HepG2 (cell line): ENCODE results near the gene PAK2. TPM values are rescaled to one million over a fixed set of nuclear protein-coding genes. Genes with fewer than 3 reads are reported as not detected.

ENCODE experiments used
- POGZ ChIP-seq: sonication (generic); formaldehyde crosslinking; IDR thresholded peaks from 2 replicates; pipeline ENCODE4 v1.4.0; 2020; ENCODE audit warnings: mild to moderate bottlenecking, missing genetic modification reagents
- POLR2A ChIP-seq, 2 experiments: IDR thresholded peaks; 2 replicates each; pipeline ENCODE4 v1.6.1; 2011; ENCODE audit warnings: low read depth in 2 of 2, low read length in 2 of 2, mild to moderate bottlenecking in 1 of 2, moderate library complexity in 1 of 2; ENCODE audit not compliant: insufficient read depth in 1 of 2
- ZBED4 ChIP-seq: sonication (generic); formaldehyde crosslinking; IDR thresholded peaks from 2 replicates; pipeline ENCODE4 v1.4.0; 2020; ENCODE audit warnings: missing genetic modification reagents, borderline replicate concordance
- ZMAT5 ChIP-seq: sonication (generic); formaldehyde crosslinking; IDR thresholded peaks from 2 replicates; pipeline ENCODE4 v1.5.0; 2020; ENCODE audit warnings: mild to moderate bottlenecking, low read depth, missing genetic modification reagents, borderline replicate concordance
- ZNF30 ChIP-seq: sonication (generic); formaldehyde crosslinking; IDR thresholded peaks from 2 replicates; pipeline ENCODE4 v1.5.0; 2020; ENCODE audit warnings: mild to moderate bottlenecking, missing genetic modification reagents
- ZNF484 ChIP-seq: sonication (generic); formaldehyde crosslinking; IDR thresholded peaks from 2 replicates; pipeline ENCODE4 v1.5.1; 2020; ENCODE audit warnings: mild to moderate bottlenecking, low read depth, missing genetic modification reagents, borderline replicate concordance
- ZNF543 ChIP-seq: sonication (generic); formaldehyde crosslinking; IDR thresholded peaks from 2 replicates; pipeline ENCODE4 v1.4.0; 2020; ENCODE audit warnings: mild to moderate bottlenecking, missing genetic modification reagents
- ZNF746 ChIP-seq: sonication (generic); formaldehyde crosslinking; IDR thresholded peaks from 2 replicates; pipeline ENCODE4 v1.8.0; 2022; ENCODE audit warnings: mild to moderate bottlenecking, missing genetic modification reagents
- ZNF816 ChIP-seq: sonication (generic); formaldehyde crosslinking; IDR thresholded peaks from 2 replicates; pipeline ENCODE4 v1.8.0; 2022; ENCODE audit warnings: missing genetic modification reagents, mild to moderate bottlenecking, borderline replicate concordance
- polyA plus RNA-seq, 8 experiments: library from polyadenylated mRNA; depleted of rRNA in 3 of 8; stranded (reverse) in 7 of 8; unstranded in 1 of 8; fragments of >200 nt; fragmentation: Illumina TruSeq in 4 of 8; extraction: Trizol in 4 of 8; gene quantifications; 2 replicates each; pipeline versions ENCODE4 v1.2.1 to v1.2.3, GENCODE V29; 2011 to 2016; ENCODE audit warnings: low read depth in 4 of 8, missing spikeins in 1 of 8, mixed read lengths in 1 of 8; ENCODE audit not compliant: insufficient read depth in 1 of 8
- total RNA-seq, 5 experiments: library from RNA; depleted of rRNA; stranded (reverse); fragments of >200 nt; fragmentation: Illumina TruSeq; extraction: Trizol; gene quantifications; 2 replicates each; pipeline ENCODE4 v1.2.3, GENCODE V29; 2016; ENCODE audit warnings: low read depth in 1 of 5
- TF ChIP-seq, protein P1 (sequence below): sonication (generic); formaldehyde crosslinking; IDR thresholded peaks from 2 replicates; pipeline ENCODE4 v1.4.0; 2020; ENCODE audit warnings: mild to moderate bottlenecking, missing genetic modification reagents, borderline replicate concordance
- TF ChIP-seq, protein P2 (sequence below): sonication (generic); formaldehyde crosslinking; IDR thresholded peaks from 2 replicates; pipeline ENCODE4 v1.4.0; 2020; ENCODE audit warnings: missing genetic modification reagents
- TF ChIP-seq, protein P3 (sequence below): sonication (generic); formaldehyde crosslinking; IDR thresholded peaks from 2 replicates; pipeline ENCODE4 v1.5.0; 2020; ENCODE audit warnings: mild to moderate bottlenecking, missing genetic modification reagents

The PAK2 gene
- total and polyA plus RNA-seq, 2 of the 13 experiments (the other 11 are each of a cell fraction or from before 2014, with no cell fraction given) = 23.0 to 24.7 TPM

DNA sequence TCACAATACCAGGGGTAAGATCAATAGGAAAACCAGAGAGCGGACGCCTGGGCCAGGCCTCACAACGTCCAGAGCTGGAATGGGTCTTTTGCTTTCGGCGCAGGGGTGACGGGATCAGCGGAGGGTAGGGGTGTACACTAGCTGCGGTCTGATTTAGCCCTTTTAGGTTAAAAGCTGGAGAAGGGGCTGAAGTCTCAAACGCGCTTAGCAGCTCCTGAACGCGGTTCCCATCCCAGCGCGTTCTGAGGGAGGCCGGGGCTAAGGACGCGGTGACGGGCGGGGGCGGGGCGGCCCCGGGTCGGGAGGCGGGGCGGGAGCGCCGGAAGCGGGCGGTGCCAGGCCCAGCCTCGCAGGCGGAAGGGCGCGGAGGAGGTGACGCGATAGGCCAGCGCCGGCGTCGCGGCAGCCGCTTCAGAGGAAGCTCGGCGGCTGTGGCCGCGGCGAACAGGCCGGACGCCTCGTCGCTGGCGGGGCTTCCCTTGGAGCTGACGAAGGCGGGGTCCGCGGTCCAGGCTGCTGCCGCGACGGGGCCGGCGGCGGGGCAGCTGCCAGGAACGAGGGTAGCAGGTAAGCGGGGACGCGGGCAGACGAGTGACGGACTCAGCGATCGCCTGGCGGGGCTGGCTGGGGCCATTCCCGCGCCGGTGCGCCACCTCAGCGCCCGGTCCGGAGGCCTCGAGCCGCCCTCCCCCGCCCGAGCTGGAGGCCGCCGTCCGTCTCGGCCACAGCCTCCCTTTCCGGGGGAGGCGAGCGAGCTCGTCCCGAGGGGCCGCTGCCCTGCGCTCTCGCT, 128.0 kb downstream of the PAK2 start, which contains the start of gene SENP5 (continued):
- TF ChIP-seq POLR2A (IDR thresholded peaks at IDR 0.05; ENCODE audit: insufficient read depth in 1 of 2, low read depth in 2 of 2, low read length in 2 of 2) (peak; percentile 94), ZBED4 (CRISPR knock-in tag) (no peak), POGZ (CRISPR knock-in tag) (peak; percentile 68; the same call in 1 of the 2 replicates), ZNF543 (CRISPR knock-in tag) (peak; percentile 53), ZNF746 (CRISPR knock-in tag) (no peak), ZNF484 (CRISPR knock-in tag) (no peak), ZNF816 (CRISPR knock-in tag) (0 out of 2 replicates have a peak, but pooled peaks have one; percentile 22), ZNF30 (no peak), ZMAT5 (CRISPR knock-in tag) (no peak)
- TF ChIP-seq, protein P1, sequence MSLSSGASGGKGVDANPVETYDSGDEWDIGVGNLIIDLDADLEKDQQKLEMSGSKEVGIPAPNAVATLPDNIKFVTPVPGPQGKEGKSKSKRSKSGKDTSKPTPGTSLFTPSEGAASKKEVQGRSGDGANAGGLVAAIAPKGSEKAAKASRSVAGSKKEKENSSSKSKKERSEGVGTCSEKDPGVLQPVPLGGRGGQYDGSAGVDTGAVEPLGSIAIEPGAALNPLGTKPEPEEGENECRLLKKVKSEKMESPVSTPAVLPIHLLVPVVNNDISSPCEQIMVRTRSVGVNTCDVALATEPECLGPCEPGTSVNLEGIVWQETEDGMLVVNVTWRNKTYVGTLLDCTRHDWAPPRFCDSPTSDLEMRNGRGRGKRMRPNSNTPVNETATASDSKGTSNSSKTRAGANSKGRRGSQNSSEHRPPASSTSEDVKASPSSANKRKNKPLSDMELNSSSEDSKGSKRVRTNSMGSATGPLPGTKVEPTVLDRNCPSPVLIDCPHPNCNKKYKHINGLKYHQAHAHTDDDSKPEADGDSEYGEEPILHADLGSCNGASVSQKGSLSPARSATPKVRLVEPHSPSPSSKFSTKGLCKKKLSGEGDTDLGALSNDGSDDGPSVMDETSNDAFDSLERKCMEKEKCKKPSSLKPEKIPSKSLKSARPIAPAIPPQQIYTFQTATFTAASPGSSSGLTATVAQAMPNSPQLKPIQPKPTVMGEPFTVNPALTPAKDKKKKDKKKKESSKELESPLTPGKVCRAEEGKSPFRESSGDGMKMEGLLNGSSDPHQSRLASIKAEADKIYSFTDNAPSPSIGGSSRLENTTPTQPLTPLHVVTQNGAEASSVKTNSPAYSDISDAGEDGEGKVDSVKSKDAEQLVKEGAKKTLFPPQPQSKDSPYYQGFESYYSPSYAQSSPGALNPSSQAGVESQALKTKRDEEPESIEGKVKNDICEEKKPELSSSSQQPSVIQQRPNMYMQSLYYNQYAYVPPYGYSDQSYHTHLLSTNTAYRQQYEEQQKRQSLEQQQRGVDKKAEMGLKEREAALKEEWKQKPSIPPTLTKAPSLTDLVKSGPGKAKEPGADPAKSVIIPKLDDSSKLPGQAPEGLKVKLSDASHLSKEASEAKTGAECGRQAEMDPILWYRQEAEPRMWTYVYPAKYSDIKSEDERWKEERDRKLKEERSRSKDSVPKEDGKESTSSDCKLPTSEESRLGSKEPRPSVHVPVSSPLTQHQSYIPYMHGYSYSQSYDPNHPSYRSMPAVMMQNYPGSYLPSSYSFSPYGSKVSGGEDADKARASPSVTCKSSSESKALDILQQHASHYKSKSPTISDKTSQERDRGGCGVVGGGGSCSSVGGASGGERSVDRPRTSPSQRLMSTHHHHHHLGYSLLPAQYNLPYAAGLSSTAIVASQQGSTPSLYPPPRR = no peak
- TF ChIP-seq, protein P2, sequence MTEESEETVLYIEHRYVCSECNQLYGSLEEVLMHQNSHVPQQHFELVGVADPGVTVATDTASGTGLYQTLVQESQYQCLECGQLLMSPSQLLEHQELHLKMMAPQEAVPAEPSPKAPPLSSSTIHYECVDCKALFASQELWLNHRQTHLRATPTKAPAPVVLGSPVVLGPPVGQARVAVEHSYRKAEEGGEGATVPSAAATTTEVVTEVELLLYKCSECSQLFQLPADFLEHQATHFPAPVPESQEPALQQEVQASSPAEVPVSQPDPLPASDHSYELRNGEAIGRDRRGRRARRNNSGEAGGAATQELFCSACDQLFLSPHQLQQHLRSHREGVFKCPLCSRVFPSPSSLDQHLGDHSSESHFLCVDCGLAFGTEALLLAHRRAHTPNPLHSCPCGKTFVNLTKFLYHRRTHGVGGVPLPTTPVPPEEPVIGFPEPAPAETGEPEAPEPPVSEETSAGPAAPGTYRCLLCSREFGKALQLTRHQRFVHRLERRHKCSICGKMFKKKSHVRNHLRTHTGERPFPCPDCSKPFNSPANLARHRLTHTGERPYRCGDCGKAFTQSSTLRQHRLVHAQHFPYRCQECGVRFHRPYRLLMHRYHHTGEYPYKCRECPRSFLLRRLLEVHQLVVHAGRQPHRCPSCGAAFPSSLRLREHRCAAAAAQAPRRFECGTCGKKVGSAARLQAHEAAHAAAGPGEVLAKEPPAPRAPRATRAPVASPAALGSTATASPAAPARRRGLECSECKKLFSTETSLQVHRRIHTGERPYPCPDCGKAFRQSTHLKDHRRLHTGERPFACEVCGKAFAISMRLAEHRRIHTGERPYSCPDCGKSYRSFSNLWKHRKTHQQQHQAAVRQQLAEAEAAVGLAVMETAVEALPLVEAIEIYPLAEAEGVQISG (CRISPR knock-in tag) = peak; percentile 89
- TF ChIP-seq, protein P3, sequence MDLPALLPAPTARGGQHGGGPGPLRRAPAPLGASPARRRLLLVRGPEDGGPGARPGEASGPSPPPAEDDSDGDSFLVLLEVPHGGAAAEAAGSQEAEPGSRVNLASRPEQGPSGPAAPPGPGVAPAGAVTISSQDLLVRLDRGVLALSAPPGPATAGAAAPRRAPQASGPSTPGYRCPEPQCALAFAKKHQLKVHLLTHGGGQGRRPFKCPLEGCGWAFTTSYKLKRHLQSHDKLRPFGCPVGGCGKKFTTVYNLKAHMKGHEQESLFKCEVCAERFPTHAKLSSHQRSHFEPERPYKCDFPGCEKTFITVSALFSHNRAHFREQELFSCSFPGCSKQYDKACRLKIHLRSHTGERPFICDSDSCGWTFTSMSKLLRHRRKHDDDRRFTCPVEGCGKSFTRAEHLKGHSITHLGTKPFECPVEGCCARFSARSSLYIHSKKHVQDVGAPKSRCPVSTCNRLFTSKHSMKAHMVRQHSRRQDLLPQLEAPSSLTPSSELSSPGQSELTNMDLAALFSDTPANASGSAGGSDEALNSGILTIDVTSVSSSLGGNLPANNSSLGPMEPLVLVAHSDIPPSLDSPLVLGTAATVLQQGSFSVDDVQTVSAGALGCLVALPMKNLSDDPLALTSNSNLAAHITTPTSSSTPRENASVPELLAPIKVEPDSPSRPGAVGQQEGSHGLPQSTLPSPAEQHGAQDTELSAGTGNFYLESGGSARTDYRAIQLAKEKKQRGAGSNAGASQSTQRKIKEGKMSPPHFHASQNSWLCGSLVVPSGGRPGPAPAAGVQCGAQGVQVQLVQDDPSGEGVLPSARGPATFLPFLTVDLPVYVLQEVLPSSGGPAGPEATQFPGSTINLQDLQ (CRISPR knock-in tag) = peak; percentile 62; the same call in 1 of the 2 replicates
